ENCODE measurements around the gene SERGEF. TPM values are rescaled to one million over a fixed set of nuclear protein-coding genes. Genes with fewer than 3 reads are reported as not detected.

SERGEF gene
- total and polyA plus RNA-seq, 10 of the 15 experiments (the other 5 are each of a cell fraction or from before 2014, with no cell fraction given): 14.6 to 27.8 (median 22.4) TPM

DNA sequence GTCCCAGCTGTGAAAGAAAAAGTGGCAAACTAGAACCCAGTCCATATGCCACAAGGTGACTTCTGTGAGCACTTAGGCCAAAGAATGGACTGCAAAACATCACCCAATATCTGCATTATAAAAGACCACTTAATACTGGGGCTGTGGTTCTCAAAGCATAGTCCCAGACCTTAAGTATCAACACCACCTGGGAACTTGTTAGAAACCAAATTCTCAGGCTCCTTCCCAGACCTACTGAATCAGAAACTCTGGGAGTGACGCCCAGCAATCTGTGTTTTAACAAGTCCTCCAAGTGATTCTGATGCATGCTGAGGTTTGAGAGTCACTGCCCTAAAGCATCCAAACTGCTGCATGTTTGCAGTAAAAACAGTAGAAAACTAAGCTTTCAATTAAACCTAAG lies 81.3 kb downstream of the SERGEF start:
- no peak overlapping the region for H3K4me2 ChIP-seq (ENCODE audit: control insufficient read depth, insufficient read depth)
- ChIA-PET POLR2A (no interaction called here), SMC1A (ENCODE audit: uncharacterized antibody, unreplicated experiment) (interaction anchor here (0.9 to 1.2 kb wide), 3 partner anchors 9 to 29 kb away, joined by 3 read pairs; no protein-coding TSS in a partner anchor), RAD21 (ENCODE audit: unreplicated experiment) (no interaction called here), CTCF (interaction anchor here (0.8 to 1.7 kb wide), 4 partner anchors 10 to 200 kb away, joined by 3 to 9 read pairs (median 4); no protein-coding TSS in a partner anchor)
- H2AFZ ChIP-seq (ENCODE audit: control insufficient read depth, low read depth, low read length): no peak overlapping the region
- no peaks in the 10 kb centered on the region for H4K20me1 ChIP-seq (ENCODE audit: control insufficient read depth, insufficient read depth)
- in situ Hi-C loops (cut with MboI): no loop called here
- H3K4me1 ChIP-seq (ENCODE audit: control insufficient read depth, insufficient read depth, low read length): no peaks in the 10 kb centered on the region
- intact Hi-C loops (cut with micrococcal nuclease; ENCODE audit: unreplicated experiment): no loop called here
- H3K36me3 ChIP-seq (ENCODE audit: control insufficient read depth in 2 of 2, insufficient read depth in 2 of 2, low read length in 1 of 2): no peaks in the 10 kb centered on the region
- no peak overlapping the region for H3K4me3 ChIP-seq
- FAIRE-seq (no peak), DNase-seq (ENCODE audit: low read depth, low spot score) (no peak), ATAC-seq (no peak)
- no peaks in the 10 kb centered on the region for H3K27me3 ChIP-seq (replicated peaks in 1 of 2; ENCODE audit: control insufficient read depth in 2 of 2, insufficient read depth in 2 of 2, low read length in 1 of 2)
- no peaks in the 10 kb centered on the region for H3K79me2 ChIP-seq (ENCODE audit: control insufficient read depth, insufficient read depth, low read length)
- H3K27ac ChIP-seq (ENCODE audit: control insufficient read depth, insufficient read depth): no peak overlapping the region
- no peak for TF ChIP-seq EZH2 (IDR thresholded peaks at IDR 0.05; ENCODE audit: borderline replicate concordance, control insufficient read depth, low read depth, low read length)
- TF ChIP-seq ETV6 (conservative IDR thresholded peaks at IDR 0.05 in 1 of 2, IDR thresholded peaks at IDR 0.05 in 1 of 2; ENCODE audit: borderline replicate concordance in 1 of 2, low read depth in 1 of 2): no peak
- no peak for TF ChIP-seq HDGF (IDR thresholded peaks at IDR 0.05)
- no peak for TF ChIP-seq BACH1 (IDR thresholded peaks at IDR 0.05; ENCODE audit: borderline replicate concordance)
- no peak for TF ChIP-seq USF2 (IDR thresholded peaks at IDR 0.05; ENCODE audit: borderline replicate concordance, low read depth, low read length)
- no peak for TF ChIP-seq RCOR1 (conservative IDR thresholded peaks at IDR 0.05; ENCODE audit: low read depth, low read length)
- TF ChIP-seq SIX5 (IDR thresholded peaks at IDR 0.05; ENCODE audit: low read depth, low read length, severe bottlenecking): no peak
- WGBS (ENCODE audit: insufficient coverage, insufficient replicate concordance, low lambda C conversion rate, missing lambda C conversion rate): 93% methylated on average over 1 of the region's 1 CpG
- H3K9ac ChIP-seq (ENCODE audit: control insufficient read depth, insufficient read depth, low read length): no peak overlapping the region
- no TSS peak for BruUV-seq (replicated peaks)
- no peaks in the 10 kb centered on the region for H3K9me3 ChIP-seq (replicated peaks; ENCODE audit: control insufficient read depth, insufficient read depth, low read length)
